Non-pigmented ciliary epithelial cell (primary cell): Measurements from ENCODE around the gene VWA5B1.

Experiments used
- DNase-seq: peaks from one replicate; pipeline ENCODE4 v3.0.0-alpha.2; 2010; ENCODE audit warnings: low read depth

The VWA5B1 gene

GRCh38 chr1:20349561-20349960 lies 58.9 kb downstream of the VWA5B1 start:
- DNase-seq, result no peak

- DNase-seq, result no peak
Measured at GRCh38 chr1:20349971-20350370, 59.3 kb downstream of the VWA5B1 start.

- no peak for DNase-seq
Measured at GRCh38 chr1:20350421-20350820, 59.7 kb downstream of the VWA5B1 start.

- DNase-seq, result no peak
Measured at GRCh38 chr1:20351911-20352701, 61.4 kb downstream of the VWA5B1 start.

GRCh38 chr1:20353836-20354235 lies 63.2 kb downstream of the VWA5B1 start:
- DNase-seq, result no peak

GRCh38 chr1:20354610-20355009 lies 63.9 kb downstream of the VWA5B1 start:
- no peak for DNase-seq

GRCh38 chr1:20355101-20355827 lies 64.6 kb downstream of the VWA5B1 start:
- DNase-seq, result no peak

GRCh38 chr1:20355828-20356735 lies 65.4 kb downstream of the VWA5B1 start:
- DNase-seq, result no peak

GRCh38 chr1:20356850-20357459 lies 66.3 kb downstream of the VWA5B1 start:
- no peak for DNase-seq

GRCh38 chr1:20357796-20358195 lies 67.1 kb downstream of the VWA5B1 start:
- DNase-seq, result no peak

- DNase-seq, result no peak
Measured at GRCh38 chr1:20358761-20359263, 68.1 kb downstream of the VWA5B1 start.

- DNase-seq, result no peak
Measured at GRCh38 chr1:20359451-20360330, 69.0 kb downstream of the VWA5B1 start.

- no peak for DNase-seq
Measured at GRCh38 chr1:20361401-20361800, 70.7 kb downstream of the VWA5B1 start.

GRCh38 chr1:20361805-20362381 lies 71.2 kb downstream of the VWA5B1 start:
- no peak for DNase-seq

- no peak for DNase-seq
Measured at GRCh38 chr1:20362856-20363255, 72.2 kb downstream of the VWA5B1 start.

- DNase-seq, result no peak
Measured at GRCh38 chr1:20365421-20366055, 74.9 kb downstream of the VWA5B1 start.

GRCh38 chr1:20366056-20366462 lies 75.4 kb downstream of the VWA5B1 start:
- DNase-seq, result no peak

GRCh38 chr1:20366463-20367115 lies 75.9 kb downstream of the VWA5B1 start:
- DNase-seq, result no peak

- DNase-seq, result no peak
Measured at GRCh38 chr1:20367116-20367585, 76.5 kb downstream of the VWA5B1 start.
